Medulla oblongata (tissue), 1 donor: ENCODE measurements around the gene LYRM4.
A peak's percentile ranks its signal among the peaks of the same experiment; 100 is the strongest.
"Not testable (repeated sequence)": the region's sequence is repeated elsewhere in the genome, so short reads cannot be mapped to it uniquely, and the experiment has no call there.

ENCODE experiments used
- DNase-seq: peaks from one replicate; pipeline ENCODE4 v3.0.0-alpha.2; 2015; ENCODE audit errors: extremely low spot score

The LYRM4 gene

DNA sequence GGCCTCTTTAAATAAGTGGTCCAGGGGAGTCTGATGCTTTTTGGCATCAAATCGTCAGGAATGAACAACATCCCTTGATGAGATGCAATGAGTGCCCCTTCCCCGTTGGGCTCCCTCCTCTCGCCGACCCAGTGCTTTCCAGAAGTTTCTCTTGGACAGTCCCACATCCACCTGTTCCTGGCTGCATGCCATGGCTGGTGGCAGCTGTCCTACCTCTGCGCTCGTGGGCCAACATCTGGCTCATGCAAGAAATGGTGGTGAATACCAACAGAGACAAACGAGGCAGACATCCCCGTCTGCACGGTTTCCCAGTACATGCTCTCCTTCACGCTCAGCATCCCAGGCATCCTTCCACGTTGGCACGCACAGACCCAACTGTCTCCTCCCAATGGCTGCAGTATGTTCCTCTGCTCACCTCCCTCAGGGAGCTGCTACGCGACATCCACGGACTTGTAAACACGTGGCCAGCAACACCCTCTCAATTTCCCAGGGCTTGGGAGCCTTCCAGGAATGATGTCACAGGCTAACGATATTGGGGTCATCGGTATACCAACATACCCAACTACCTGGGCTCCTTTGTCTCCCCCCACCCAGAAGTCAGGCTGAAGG is 138.1 kb downstream of the LYRM4 start:
- DNase-seq, result no peak

DNA sequence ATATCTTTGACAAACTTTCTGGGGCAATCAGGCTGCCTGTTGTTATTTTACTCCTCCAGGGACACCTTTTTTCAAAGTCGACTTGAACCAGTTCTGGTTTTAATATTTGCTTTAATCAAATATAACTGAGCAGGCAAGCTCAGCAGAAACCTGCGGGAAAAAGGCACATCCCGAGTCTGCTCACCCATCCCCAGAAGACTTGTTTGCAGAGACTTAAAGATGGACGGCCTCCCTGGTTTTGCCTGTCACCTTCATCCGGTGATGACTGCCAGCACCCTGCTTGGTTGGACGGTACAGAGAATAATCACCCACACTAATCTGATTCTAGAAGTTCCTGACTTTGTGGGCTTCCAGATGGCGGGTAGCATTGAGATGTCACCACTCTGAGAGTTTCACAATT is 138.8 kb downstream of the LYRM4 start:
- no peak for DNase-seq

DNA sequence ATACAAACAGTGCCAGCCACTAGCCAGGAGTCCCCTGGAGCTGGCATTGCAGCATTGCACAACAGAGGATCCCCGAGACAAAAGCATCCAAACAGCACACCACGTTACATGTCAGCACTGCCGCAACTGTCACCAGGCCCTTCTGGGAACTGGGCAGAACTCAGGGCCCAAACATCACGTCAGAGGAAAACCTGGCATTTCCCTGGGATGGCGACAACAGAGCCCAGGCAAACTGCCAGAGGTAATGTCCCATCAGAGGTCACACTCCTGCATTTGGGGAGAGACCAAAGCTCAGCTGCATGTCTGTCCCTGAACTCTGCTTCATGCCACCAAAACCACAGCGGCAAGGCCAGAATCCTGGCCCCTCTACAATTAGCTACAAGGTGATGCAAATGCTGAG is 139.3 kb downstream of the LYRM4 start:
- DNase-seq, result peak; percentile 6

DNA sequence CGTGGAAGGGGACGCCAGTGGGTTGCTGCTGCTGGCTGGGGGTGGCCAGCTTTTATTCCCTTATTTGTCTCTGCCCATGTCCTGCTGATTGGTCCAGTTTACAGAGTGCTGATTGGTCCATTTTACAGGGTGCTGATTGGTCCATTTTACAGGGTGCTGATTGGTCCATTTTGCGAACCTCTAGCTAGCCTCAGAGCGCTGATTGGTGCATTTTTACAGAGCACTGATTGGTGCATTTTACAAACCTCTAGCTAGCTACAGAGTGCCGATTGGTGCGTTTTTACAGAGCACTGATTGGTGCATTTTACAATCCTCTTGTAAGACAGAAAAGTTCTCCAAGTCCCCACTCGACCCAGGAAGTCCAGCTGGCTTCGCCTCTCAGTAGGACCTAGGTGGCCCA is 140.2 kb downstream of the LYRM4 start:
- not testable (repeated sequence) for DNase-seq

DNA sequence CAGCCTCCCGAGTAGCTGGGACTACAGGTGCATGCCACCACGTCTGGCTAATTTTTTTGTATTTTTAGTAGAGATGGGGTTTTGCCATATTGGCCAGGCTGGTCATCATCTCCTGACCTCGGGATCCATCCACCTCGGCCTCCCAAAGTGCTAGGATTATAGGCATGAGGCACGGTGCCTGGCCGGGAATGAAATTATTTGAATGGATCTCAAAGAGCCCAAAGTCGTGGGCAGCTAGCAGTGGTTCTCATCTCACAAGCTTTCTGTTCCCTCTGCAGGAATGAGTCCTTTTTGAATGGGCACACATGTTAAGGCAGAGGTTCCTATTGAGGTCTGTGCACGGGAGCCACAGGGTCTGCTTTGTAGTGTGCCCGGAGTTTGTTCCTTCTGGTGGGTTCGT is 140.7 kb downstream of the LYRM4 start:
- DNase-seq, result no peak

DNA sequence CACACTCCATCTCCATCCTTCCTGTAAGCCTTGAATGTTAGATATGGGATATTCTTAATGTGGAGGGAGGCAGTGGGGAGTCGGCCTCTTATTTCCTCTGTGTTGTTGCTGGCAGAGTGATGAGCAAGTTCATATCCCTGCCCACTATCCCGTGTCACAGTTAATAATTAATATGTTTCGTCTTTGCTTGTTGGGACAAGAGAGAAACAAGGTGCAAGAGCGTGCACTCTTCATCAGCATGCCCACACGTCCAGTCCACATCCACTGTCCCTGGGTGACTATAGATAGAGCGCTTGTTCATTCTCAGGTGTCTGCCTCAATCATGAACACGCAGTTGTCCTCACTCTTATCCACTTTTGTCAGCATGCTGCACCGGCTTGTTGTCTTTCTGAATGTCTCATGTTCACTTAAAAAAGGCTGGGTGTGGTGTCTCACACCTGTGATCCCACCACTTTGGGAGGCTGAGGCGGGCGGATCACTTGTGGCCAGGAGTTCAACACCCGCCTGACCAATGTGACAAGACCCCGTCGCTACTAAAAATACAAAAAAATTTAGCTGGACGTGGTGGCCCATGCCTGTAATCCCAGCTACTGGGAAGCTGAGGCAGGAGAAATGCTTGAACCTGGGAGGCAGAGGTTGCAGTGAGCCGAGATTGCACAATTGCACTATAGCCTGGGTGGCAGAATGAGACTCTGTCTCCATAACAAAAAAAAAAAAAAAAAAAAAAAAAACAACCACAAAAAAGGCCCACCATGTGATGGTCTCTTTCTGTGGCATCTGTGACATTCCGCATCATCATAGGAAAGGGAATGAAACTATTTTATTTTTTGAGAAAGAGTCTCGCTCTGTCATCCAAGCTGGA is 141.4 kb downstream of the LYRM4 start:
- no peak for DNase-seq

DNA sequence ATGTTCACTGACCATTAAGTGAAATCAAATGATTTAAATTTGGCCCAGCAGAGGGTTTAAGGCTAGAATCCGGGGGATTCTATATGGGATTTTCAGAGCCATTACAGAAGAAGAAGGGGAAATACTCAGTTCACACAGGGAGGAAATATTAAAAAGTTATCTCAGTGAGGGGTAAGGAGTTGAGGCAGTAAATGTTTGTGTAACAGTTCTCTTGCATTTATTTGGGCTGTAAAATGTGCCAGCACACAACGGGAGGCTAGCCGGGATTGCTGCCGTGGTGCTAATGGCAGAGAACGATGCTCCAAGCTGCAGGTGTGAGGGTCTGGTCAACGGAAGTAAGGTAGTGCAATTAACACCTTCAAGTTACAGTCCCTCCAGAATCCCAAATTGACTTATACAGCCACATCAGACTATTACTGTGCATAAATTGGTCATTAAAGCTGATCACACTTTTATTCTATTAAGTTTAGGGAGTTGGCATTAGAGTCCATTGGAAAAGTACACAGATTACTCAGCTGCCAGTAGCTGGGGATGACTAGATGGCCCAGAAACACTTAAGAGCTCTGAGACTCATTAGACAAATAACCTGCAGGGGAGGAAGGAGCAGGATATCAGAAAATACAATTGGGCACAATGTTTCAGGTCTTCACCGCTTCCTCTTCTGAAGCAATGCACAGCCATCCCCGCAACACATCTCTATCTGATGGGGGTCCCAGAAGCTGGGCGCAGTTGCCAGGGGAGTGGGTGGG is 144.3 kb downstream of the LYRM4 start:
- no peak for DNase-seq

DNA sequence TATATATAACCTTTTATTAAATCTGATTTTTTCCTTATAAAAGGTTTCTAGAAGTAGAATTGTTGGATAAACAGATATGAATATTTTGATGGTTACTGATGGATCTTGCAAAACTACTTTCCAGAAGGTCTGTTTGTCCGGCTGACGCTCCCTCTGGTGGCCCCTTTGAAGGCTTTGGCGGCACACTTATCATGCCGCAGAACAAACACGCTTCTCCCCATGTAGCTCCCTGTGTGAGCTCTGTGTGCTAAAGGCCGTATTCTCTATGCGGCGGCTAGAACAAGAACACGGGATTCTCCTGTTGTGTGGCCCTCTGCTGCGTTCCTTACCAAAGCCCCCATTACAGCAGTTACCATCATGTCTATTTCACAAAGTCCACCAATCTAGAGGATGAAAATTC is 145.6 kb downstream of the LYRM4 start:
- DNase-seq, result no peak

DNA sequence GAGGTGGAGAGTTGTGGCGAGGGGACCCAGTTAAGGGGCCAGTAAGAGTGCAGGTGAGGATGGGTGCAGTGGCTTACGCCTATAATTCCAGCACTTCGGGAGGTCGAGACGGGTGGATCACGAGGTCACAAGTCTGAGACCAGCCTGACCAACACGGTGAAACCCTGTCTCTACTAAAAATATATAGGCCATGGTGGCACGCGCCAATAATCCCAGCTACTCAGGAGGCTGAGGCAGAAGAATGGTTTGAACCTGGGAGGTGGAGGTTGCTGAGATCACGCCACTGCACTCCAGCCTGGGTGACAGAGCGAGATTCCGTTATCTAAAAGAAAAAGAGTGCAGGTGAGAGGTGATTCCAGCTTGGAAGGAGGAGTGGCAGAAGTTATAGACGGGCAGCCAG is 147.7 kb downstream of the LYRM4 start:
- no peak for DNase-seq

DNA sequence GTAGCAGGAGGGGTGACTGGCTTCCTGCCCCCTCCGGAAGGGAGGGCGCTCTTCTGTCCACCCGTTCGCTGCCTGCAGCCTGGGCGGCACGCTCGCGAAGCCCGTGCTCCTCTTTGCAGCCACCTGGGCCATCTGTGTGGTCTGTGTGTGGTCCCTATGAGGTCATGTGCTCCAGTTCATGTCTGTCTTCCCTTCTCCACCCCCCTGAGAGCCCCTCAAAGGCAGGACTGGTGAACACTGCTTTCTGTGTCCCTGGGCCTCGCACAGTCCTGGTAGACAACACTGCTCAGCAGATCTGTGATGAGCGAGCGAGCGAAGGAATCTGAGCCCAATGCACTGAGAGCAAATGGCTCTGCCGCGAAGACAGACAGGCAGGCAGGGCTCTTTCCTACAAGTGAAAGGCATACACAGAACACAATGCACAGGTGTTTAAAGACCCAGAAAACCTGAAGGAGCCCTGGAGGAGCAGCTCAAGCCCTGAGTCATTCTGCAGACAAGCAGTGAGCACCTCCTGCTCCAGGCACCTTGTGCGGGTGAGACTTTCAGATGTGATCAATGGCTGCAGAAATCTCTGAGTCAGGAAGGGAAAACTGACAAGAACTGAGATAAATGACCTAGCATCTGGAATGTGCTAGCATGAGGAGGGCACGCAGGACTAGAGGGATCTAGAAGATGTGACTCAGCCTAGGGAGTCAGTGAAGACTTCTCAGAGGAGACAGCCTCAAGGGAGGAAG is 148.5 kb downstream of the LYRM4 start:
- DNase-seq, result no peak

DNA sequence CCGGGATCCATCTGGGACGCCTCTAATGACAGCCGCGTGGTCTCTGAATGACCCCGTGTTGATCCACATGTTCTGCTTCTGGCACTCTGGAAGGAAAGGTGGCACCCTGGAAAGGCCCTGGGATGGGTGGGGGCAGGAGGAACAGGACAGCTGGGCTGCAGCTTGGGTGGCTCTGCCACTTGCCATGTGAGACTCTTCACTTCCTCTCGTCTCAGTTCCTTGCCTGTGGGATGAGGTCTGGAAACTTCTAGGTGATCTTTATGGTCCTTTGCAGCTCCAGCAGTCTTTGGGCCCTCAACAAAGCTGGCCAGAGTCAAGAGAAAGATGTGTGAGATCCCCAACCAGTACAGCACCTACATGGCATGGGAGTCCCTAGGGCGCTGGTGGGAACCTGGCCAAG is 149.1 kb downstream of the LYRM4 start:
- no peak for DNase-seq

DNA sequence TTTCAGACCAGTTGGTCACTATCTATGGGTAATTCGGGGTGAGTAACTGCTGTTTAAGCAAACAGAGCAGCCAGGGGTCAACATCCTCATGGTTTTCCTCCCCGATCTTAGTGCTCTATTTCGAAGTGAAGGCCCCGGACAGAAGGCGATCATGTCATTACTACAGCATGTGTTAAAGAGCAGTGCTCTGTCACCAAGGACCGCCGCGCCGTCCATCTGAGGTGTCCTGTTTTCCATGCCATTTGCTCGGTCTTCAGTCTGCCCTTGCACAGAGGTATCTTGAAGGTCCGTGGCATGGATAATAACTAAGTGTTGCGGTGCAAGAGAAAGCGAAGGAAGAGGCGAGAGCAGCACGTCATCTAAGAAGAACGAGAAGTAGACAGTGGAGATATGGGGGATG is 150.5 kb downstream of the LYRM4 start:
- no peak for DNase-seq

DNA sequence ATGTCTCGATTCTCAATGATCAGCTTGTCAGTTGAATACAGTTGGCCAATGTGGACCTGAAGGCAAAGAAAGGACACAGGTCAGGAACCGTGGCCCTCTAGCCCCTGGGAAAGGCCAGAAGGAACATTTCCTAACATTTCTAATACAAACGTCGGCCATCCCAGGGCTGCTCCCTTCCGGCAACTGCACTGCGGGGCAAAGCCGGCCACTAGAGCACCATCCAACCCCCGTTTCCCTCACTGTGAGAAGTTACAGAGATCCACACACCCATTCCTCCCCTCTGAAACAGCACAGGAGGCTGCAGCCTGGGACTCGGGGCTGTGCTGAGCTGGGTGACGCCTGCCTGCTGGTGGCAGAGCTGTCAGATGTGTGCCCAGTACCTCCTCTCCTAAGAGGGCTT is 151.3 kb downstream of the LYRM4 start:
- no peak for DNase-seq

DNA sequence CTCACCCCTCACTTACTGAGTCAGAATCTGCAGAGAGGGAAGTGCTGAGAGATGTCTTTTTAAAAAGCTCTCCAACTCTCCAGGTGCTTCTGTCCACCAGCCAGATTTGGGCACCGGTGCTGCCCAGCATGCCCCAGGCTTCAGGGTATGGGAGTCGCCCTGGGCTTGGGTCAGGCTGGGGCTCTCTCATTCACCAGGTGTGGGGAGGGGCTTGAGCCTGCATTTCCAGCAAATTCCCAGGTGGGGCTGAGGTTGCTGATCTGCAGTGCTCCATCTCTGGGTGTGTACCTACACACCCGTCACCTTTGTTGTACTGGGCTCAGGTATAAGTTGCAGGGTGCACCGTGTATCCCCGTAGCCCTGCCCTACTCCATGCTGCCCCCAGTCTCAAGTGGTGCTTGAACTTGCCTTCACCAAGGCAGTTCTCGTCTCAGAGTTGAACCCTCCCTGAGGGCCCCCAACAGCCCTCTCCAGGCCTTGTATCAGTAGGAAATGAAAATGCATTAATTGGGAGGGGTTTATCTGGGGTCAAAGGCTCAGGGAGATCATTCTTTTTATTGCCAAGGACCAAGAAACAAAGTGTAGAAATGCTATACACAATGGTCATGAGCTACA is 152.1 kb downstream of the LYRM4 start:
- no peak for DNase-seq

DNA sequence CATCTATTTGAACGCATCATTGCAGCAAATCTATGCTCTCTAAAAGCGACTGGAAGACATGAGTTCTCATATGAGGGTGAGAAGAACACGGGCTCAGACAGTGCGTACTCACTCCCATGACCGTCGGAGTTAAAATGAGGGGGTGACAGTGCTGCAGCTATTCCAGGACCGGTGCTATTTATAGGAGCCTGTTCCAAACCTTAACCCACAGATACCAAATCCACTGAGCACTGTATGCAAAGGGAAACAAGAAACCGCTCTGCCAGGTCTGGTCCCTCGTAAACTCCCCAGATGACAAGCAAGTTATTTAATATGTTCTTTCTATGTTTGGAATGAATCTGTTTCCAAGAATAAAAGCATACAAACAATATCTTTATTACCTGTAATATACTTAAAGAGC is 152.7 kb downstream of the LYRM4 start:
- DNase-seq, result no peak

DNA sequence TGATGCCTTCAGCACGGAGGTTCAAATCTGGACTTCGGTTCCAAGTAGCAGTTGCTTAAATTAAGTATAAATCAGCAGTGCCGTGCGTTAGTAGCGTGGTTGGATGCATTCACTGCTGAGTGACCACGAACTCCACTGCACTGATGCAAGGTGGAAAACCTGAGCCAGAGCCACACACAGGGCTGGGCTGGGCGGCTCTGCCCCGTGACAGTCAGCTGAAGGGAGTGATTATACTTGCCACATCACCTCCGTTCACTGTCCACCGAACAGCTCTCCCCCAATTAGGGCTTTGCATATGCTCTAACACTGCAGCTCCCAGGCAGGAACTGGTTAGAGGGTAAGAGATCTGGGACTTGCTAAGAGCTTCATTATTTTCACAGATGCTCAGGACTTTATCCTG is 153.4 kb downstream of the LYRM4 start:
- DNase-seq, result no peak

DNA sequence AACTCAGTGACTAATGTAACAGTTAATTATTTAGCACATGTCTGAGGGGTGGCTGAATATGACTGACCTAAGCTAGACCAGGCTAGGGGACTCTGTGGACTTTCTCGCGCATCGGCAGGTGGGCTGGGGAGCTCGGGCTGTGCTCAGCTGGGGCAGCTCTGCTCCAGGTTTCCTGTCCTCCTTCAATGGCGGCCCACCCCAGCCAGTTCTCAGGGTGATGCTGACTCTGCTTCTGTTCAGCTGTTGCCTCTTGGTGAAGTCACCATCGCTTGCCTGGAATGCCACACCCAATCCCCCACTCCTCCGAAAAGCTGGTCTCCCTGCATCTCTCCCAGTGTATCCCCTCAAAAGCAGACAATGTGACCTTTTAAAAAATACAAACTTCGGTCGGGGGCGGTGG is 155.6 kb downstream of the LYRM4 start:
- no peak for DNase-seq

DNA sequence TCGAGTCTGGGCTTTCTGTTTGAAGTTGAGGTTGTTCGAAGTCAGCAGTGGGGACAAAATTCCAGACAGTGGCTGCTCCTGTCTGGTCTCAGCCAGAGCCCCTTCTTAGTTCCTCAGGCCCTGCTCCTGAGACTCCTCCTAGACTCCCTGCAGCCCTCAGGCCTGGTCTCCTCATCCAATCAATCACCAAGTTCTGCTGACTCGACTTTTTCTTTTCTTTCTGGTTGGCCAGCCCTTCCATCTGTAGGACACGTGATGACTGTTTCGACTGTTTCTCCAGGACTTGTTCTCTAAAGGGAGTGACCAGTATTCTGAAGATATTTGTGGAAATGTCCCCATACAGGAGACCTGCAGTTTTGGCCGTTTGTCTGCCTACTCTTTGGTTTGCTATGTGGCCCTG is 156.1 kb downstream of the LYRM4 start:
- no peak for DNase-seq

DNA sequence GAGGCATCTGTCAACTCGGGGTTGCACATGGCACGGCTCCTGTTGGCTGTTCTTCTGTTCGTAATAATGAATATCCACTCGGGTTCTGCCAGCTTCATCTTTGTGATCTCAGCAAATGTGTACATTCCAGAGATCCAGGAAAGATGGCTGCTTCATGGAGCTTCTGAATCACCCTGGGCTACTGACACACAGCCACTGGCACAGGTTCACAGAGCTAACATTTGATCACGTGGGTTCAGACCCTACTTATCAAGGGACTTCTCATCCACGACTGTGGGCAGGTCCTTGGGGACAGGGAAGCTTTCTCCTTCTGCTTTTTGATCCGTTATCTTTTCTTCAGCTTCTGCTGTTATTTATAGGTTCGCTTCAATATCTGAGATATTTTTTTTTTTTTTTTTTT is 157.5 kb downstream of the LYRM4 start:
- no peak for DNase-seq

DNA sequence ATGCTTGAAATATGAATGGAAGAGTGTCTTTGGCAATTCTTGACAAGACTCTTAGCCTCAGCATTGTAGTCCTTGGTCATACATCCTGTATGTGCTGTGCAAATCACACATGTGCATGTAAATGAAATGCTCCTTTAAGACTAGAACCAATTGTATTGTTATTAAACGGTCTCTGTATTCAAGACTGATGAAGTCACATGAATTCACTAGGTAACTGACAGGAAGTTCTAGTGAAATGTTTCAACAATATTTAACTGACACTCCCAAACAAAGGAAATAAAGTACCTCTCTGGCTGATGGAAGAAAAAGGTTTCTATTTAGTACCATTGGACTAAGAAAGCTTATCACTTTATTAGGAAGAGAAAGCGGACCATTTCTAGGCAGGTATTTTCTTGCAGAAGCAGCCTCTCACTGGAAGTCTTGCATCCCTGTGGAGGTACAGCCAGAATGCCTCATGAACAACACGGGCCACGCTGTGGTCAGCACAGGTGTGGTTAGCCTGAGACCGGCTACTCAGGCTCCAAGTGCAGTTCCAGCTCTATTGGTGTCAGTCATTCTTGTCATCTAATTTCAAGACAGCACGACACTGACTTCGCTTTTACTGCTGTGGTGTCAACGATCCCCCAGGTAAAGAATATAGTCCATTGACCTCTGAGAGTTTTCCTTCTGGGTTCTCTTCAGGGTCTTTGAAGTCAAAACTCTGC is 158.3 kb downstream of the LYRM4 start:
- DNase-seq, result no peak

DNA sequence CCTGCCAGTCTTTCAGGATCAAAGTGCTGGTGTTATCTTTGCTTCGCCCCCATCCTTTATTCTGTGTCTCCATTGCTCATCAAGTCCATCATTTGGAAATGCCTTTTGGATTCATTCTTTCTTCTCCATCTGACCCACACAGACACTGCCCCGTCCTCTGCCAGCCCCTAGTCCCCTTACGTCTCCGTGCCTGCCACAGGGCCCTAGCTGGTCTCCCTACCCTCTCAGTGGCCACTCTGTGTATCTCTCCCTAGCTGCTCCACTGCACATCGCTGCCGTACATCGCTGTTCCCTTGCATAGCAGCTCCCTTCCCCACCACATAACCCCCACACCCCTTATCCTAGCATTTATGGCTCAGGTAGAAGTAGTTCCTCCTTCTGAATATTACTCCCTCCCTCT is 159.9 kb downstream of the LYRM4 start:
- DNase-seq, result no peak
